Sciatic nerve (tissue), 2 donors: ENCODE data around the gene CCS. TPM values are rescaled to one million over a fixed set of nuclear protein-coding genes. Genes with fewer than 3 reads are reported as not detected.
"Not testable (repeated sequence)": the region's sequence is repeated elsewhere in the genome, so short reads cannot be mapped to it uniquely, and the experiment has no call there.

Experiments used
- ATAC-seq: fragments of 200-7000 bp; cut with Tn5 transposase; one replicate; pipeline ENCODE4 v1.9.1; 2020; ENCODE audit warnings: mild to moderate bottlenecking, moderate library complexity
- DNase-seq: peaks from one replicate; pipeline ENCODE4 v3.0.0-alpha.2; 2020; ENCODE audit warnings: low spot score
- intact Hi-C: fragments of 100-400 bp; cut with DNase I; formaldehyde crosslinking; loops from one replicate; pipeline ENCODE4 v1.14.2; 2022
- total RNA-seq: library from RNA; stranded (reverse); fragmentation: NEBNext Ultra II Directional; extraction: Animal tissue kit (Norgen Biotek cat#: 25700); gene quantifications from one replicate; pipeline ENCODE4 v1.2.1, GENCODE V29; 2021
- donor health status: DM: no; HTN: no; CAD: no.
- donor health status: DM: no; HTN: no; CAD: no.

CCS gene
- total RNA-seq, 1 donor from 2014 or later = 48.8 TPM

DNA sequence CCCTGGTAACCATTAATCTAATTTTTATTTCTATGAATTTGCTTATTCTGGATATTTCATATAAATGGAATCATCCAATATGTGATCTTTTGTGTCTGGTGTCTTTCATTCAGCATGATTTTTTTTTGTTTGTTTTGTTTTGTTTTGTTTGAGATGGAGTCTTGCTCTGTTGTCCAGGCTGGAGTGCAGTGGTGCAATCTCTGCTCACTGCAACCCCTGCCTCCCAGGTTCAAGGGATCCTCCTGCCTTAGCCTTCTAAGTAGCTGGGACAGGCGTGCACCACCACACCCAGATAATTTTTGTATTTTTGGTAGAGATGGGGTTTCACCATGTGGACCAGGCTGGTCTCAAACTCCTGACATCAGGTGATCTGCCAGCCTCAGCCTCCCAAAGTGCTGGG lies 7.5 kb upstream of the CCS start:
- DNase-seq, ATAC-seq, intact Hi-C loops: not testable (repeated sequence)

DNA sequence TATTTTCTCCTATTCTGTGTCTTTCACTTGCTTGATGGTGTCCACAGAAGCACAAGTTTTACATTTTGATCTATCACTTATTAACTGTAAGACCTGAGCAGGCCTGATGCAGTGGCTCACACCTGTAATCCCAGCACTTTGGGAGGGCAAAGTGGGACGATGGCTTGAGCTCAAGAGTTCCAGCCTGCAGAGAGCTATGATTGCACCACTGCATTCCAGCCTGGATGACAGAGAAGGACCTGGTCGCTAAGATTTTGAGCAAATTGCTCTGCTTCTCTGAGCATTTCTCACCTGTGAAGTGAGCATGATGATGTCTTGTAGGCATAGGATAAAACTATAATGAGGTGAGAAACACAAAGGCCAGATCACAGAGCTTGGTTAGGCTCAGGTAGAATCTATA lies 6.8 kb upstream of the CCS start:
- DNase-seq = no peak
- intact Hi-C loops = no loop called here
- ATAC-seq = no peak

DNA sequence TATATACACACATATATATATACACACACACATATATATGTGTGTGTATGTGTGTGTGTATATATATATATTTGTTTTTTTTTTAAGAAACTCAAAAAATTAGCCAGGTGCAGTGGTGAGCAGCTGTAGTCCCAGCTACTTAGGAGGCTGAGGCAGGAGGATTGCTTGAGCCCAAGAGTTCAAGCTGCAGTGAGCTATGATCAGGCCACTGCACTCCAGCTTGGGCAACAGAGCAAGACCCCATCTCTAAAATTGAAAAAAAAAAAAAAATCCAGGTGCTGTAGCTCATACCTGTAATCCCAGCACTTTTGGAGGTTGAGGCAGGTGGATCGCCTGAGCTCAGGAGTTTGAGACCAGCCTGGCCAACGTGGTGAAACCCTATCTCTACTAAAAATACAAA lies 3.7 kb upstream of the CCS start:
- ATAC-seq, intact Hi-C loops, DNase-seq: not testable (repeated sequence)

DNA sequence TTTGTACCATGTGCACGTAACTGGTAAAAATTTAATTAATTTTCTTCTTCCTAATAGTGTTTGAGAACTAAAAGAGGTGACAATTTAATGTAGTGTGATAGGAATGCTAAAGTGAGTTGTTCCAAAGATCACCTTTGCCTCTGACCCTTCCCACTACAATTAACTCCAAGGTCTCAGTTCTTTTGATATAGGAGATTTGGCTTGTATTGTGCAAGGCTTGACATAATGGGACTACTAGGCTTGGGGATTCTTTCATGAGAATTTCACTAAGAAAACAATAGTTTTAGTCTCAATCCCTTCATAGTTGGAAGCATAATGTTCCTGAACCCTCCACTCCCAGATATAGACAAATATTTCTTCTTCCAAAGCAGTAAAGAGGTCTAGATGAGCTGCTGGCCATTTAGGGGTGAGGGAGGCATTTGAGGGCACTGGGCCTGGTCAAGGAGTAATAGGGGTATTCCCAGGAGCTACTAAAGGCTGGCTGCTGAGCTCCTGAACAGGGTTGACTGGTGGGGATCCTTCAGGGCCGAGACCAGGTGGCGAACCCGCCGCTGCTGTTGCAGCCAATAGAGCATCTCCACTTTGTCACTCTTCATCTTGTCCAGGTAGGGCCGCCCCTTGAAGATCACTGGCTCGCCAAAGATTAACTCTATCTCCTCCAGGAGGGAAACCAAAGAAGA lies 2.8 kb upstream of the CCS start:
- DNase-seq (no peak), ATAC-seq (no peak)
- intact Hi-C loops = no loop called here

DNA sequence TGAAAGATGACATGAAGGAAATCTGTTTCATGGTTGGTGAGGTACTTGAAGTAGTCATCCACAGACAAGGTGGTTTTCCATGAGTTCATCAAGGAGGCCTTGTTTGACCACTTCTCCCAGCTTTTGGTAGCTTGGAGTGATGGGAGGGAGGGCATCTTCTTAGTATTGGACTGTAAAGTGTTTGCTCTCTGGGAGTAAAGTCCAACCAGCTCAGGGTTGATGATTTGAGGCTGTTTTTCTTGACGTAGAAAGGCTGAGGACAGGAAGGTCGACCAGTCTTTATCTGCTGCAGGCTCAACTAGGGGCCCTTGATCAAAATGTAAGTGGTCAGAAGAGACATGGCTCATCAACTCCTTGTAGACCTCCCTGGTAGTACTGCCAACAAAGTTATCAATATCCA lies 1.8 kb upstream of the CCS start:
- ATAC-seq (no peak), DNase-seq (no peak)
- intact Hi-C loops = no loop called here

DNA sequence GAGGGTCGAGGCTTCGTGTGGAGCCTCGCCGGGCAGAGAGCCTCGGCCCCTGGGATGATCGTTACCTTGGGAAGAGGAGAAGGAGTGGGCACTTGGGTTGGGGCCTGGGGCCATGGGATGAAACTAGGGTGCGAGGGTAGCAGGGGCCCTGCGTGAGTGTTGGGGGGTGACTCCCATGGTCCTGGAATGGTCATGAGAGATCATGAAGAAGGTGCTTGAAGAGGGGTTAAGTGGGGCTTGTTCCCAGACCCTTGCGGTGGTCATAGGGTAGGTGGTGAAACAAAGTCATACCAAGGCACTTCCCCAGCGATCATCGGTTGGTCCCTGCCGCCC lies 284 bp downstream of the CCS start:
- ATAC-seq = no peak
- intact Hi-C loops = no loop called here
- DNase-seq = no peak

DNA sequence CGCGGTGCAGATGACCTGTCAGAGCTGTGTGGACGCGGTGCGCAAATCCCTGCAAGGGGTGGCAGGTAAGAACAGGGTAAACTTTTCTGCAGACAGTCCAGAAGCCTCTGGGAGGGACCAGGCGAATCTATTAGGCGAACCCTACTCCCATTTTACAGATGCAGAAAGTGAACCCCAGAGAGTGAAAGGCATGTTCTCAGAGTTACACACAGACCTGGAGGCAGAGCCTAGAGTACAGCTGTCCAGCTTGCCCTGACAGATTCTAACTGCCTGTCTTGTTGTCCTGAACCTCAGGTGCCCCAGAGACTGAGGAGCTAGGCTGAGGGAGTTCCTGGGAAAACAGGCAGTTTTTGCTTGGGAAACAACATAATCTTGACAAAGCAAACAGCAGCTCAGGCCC lies 665 bp downstream of the CCS start:
- DNase-seq (no peak), ATAC-seq (no peak)
- intact Hi-C loops = no loop called here

DNA sequence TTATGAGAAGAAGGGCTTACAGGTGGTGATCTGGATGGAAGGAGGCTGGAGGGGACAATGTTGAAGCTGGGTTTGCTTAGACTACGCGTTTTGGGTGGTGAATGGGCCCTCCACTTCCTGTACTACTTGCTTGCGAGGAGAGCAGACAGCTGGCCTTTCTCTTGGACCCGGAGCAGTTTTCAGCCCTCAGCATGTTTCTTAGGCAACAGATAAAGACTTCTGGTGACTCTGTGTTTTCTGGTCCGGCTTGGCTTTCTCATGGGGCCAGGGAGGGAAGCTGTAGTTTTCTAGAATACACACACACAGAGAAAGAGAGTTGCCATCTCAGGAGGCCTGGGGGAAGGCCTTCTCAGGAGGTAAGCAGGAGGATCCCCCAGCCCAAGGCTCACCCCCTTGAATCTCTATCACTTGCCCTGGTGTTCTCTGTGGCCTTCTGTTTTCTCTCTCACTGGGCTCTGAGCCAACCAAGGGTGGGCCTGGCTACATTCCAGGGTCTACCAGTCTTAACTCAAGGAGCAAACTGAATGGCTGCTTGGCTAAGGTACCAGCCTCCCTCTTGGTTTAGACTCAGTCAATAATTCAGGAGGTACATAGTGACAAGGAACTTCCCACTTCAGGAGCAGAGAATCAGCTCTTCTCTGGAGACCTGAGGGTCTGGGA lies 2.4 kb downstream of the CCS start:
- ATAC-seq (peak; percentile 19), DNase-seq (no peak)
- intact Hi-C loops = no loop called here

DNA sequence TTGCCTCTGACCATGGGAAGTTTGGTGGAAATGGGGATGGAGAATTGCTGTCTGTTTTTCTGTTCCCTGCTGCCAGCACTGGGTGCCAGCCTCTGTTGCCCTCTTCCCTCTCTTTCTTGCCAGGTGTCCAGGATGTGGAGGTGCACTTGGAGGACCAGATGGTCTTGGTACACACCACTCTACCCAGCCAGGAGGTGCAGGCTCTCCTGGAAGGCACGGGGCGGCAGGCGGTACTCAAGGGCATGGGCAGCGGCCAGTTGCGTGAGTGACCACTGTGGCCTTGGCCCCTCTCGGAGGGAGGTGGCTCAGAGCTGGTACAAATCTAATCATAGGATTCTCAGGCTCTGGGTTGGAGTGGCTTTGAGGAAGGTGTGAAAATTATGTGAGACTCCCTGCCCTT lies 6.0 kb downstream of the CCS start:
- DNase-seq (no peak), ATAC-seq (no peak)
- intact Hi-C loops = no loop called here

DNA sequence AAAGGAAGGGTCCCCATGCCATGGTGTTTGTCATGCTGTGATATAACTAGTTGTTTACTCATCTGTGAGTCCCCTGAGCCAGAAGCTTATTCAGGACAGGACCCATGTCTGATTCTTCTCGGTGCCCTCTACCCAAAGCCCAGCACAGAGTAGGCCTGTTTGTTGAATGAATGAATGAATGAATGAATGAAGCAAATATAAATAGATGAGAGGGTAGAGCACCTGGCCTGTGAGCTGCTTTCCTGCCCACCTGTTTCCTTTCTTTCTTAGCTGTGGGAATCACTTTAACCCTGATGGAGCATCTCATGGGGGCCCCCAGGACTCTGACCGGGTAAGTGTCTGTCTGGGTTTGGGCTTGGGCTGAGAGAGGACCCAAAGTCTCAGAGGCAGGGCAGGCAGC lies 7.2 kb downstream of the CCS start:
- no peak for ATAC-seq
- no peak for DNase-seq
- intact Hi-C loops = no loop called here

DNA sequence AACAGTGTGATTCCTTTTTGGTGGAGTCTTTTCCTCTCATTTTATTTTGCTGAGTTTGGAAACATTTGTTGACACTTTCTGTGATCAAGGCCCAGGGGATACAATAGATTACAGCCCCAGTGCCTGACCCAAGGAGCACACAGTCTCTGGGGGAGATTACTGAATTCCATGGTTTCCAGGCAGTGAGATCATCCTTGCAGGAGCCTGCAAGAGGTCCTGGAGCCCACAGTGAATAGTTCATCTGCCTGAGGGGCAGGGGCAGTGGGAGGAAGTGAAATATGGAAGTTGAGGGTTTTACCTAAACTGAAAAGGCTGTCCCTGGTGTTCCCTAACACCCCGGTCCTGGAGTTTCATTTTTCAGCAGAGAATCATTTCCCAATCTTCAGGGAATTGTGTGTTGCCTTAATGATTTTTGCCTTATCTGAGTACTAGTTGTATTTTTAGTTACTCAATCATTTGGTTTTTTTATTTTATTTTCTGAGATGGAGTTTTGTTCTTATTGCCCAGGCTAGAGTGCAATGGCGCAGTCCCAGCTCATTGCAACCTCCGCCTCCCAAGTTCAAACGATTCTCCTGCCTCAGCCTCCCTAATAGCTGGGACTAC lies 7.7 kb downstream of the CCS start:
- ATAC-seq (peak; percentile 63), DNase-seq (no peak)
- intact Hi-C loops = no loop called here

DNA sequence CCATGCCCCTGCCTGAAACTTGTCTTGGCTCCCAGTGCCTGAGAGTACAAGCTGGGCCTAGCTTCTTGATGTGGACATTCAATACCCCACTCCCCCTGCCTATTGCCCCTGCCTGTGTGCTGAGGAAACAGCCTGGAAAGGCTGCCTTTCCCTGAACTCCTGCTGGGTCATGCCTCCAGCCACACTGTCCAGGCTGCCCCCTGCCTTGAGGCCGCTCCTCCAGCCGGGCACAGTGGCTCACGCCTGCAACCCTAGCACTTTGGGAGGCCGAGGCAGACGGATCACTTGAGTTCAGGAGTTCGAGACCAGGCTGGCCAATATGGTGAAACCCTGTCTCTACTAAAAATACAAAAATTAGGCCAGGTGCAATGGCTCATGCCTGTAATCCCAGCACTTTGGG lies 10.1 kb downstream of the CCS start:
- intact Hi-C loops = no loop called here
- DNase-seq (no peak), ATAC-seq (no peak)

DNA sequence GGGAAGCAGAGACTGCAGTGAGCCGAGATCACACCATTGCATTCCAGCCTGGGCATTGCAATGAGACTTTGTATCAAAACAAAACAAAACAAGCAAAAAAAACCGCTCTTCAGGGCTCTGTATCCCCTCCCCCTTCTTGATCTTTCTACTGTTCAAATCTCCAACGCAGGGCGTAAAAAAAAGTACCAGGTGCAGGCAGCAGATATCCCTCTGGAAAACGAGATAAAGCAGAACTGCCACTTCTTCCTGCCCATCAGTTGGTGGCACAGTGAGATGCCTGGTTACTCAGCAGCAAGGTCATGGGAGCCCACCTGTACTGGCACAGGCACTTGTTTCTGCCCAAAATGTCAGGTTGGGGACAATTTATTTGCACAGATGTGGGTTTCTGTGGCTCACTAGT lies 11.2 kb downstream of the CCS start:
- ATAC-seq = no peak
- intact Hi-C loops = no loop called here
- no peak for DNase-seq

DNA sequence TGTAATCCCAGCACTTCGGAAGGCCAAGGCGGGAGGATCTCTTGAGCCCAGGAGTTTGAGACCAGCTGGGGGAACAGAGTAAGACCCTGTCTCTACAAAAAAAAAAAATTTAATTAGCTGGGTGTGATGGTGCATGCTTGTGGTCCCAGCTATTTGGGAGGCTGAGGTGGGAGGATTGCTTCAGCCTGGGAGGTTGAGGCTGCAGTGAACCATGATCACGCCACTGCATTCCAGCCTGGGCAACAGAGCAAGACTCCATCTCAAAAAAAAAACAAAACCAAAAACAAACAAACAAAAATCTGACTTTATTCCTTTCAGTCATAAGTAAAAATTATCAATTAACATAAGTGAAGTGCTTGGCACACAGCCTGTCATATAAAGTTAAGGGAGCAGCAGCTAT lies 13.6 kb downstream of the CCS start:
- ATAC-seq, DNase-seq, intact Hi-C loops: not testable (repeated sequence)

DNA sequence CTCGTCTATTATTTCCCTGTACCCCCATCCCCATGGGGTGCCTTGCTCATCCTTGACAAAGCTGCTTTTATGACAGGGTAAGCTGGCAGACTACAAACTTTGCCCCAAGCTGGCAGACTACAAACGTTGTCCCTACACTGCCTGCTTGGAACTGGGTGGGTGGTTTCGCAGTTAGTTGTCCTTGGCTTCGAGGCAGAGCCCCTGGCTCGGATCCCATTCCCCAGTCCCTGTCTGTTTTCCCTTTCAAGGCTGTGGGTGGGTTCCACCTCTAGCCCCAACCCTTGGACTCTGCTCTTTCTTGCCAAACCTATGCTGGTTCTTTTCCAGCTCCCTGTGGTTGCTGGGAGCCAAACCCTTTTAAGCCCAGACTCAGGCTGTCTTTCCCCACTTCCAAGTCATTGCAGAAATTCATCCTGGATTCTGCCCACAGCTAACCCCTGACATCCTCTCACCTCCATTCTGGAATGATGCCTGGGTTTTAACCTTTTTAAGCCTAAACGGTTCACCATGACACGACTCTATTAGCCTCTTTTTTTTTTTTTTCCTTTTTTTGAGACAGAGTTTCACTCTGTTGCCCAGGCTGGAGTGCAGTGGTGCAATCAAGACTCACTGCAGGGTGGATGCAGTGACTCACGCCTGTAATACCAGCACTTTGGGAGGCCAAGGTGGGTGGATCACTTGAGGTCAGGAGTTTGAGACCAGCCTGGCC lies 14.3 kb downstream of the CCS start:
- intact Hi-C loops = no loop called here
- DNase-seq (peak; percentile 84), ATAC-seq (peak; percentile 95)

DNA sequence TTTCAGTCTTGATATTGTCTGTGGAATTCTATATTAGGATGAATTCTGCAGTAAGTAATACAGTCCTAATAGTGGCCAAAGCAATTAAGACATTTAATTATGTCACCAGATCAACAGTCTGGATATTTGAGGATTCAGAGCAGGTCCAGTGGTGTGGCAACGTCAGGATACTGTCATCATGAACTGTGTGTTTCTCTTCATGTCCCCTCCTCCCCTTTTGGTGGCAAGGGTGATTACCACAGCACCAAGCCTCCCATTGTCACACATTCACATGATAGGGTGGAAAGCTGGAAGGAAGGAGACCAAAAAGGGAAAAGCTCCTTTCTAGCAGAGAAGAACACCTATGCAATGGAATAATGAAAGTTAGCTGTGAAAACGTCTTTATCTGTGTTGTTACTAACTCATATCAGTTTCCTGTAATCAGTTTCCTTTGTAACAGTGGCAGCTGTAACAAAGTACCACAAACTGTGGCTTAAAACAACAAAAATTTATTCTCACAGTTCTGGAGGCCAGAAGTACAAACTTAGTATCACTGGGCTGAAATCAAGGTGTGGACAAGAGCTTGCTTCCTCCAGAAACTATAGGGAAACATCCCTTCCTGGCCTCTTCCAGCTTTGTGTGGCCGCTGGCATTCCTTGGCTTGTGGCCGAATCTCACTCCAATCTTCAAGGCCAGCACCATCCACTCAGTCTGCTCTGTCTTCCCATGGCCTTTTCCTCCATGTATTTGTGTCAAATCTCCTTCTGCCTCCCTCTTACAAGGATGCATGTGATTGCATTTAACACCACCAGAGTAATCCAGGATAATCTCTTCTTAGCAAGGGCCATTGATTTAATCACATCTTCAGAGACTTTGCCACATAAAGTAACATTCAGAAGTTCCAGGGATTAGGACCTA lies 17.0 kb downstream of the CCS start:
- intact Hi-C loops = no loop called here
- DNase-seq (no peak), ATAC-seq (no peak)

DNA sequence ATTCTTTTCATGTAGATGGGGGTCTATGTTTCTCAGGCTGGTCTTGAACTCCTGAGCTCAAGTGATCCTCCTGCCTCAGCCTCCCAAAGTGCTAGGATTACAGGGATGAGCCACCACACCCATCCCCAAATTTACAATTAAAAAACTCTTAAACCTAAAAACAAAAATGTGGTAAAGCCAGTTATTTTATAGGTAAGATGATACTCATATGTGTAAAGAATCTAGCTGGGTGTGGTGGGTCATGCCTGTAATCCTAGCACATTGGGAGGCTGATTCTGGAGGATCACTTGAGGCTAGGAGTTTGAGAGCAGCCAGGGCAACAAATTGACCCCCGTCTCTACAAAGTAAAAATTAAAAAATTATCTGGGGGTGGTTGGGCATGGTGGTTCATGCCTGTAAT lies 19.5 kb downstream of the CCS start:
- ATAC-seq = no peak
- intact Hi-C loops = no loop called here
- DNase-seq = no peak

DNA sequence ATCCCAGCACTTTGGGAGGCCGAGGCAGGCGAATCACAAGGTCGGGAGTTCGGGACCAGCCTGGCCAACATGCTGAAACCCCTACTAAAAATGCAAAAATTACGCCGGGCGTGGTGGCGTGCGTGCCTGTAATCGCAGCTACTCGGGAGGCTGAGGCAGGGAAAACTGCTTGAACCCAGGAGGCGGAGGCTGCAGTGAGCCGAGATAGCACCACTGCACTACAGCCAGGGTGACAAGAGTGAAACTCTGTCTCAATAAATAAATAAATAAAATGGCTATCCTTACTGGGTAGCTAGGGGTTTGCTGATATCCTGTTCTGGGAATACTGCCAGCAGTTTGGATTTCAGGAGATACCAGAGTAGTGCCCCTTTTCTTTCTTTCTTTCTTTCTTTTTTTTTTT lies 21.1 kb downstream of the CCS start:
- DNase-seq (no peak), ATAC-seq (no peak)
- intact Hi-C loops = no loop called here
